KMS-11 (cell line): ENCODE results near the gene FRMD1.

Source experiments
- H2AFZ ChIP-seq: fragments of 200-600 bp; sonication (generic); 2 replicates; pipeline ENCODE4 v1.6.1; 2016; ENCODE audit warnings: antibody characterized with exemption, mixed run types, low read depth
- H3K27ac ChIP-seq: fragments of 200-600 bp; sonication (generic); 2 replicates; pipeline ENCODE4 v1.6.1; 2016; ENCODE audit warnings: mild to moderate bottlenecking, mixed run types
- H3K27me3 ChIP-seq: fragments of 200-600 bp; sonication (generic); 2 replicates; pipeline ENCODE4 v1.6.1; 2017; ENCODE audit warnings: mild to moderate bottlenecking, low read depth, mixed run types, moderate library complexity; ENCODE audit not compliant: insufficient read depth
- H3K36me3 ChIP-seq: fragments of 200-600 bp; sonication (generic); 2 replicates; pipeline ENCODE4 v1.6.1; 2017; ENCODE audit warnings: mild to moderate bottlenecking, mixed run types; ENCODE audit not compliant: insufficient read depth
- H3K4me1 ChIP-seq: fragments of 200-600 bp; sonication (generic); 2 replicates; pipeline ENCODE4 v1.6.1; 2016; ENCODE audit warnings: mild to moderate bottlenecking, low read depth, mixed run types; ENCODE audit not compliant: poor library complexity, severe bottlenecking
- H3K4me2 ChIP-seq: fragments of 200-600 bp; sonication (generic); 2 replicates; pipeline ENCODE4 v1.7.0; 2016; ENCODE audit warnings: mild to moderate bottlenecking, mixed run types
- H3K4me3 ChIP-seq: fragments of 200-600 bp; sonication (generic); IDR thresholded peaks from 2 replicates; pipeline ENCODE4 v1.6.1; 2017; ENCODE audit warnings: low read depth, low read length, mixed read lengths; ENCODE audit not compliant: insufficient read depth
- H3K79me2 ChIP-seq: fragments of 200-600 bp; sonication (generic); 2 replicates; pipeline ENCODE4 v1.6.1; 2016; ENCODE audit warnings: low read depth, mixed run types; ENCODE audit not compliant: insufficient read depth
- H3K9ac ChIP-seq: fragments of 200-600 bp; sonication (generic); 2 replicates; pipeline ENCODE4 v1.6.1; 2016; ENCODE audit warnings: mild to moderate bottlenecking, mixed run types
- H4K20me1 ChIP-seq: fragments of 200-600 bp; sonication (generic); 2 replicates; pipeline ENCODE4 v1.6.1; 2016; ENCODE audit warnings: mild to moderate bottlenecking, mixed run types; ENCODE audit not compliant: insufficient read depth
- TF ChIP-seq, protein P1 (sequence below): fragments of 200-600 bp; sonication (generic); conservative IDR thresholded peaks from 2 replicates; pipeline ENCODE4 v1.6.1; 2017; ENCODE audit warnings: low read depth, mild to moderate bottlenecking, antibody characterized with exemption, low read length, moderate library complexity, mixed read lengths

Gene FRMD1

DNA sequence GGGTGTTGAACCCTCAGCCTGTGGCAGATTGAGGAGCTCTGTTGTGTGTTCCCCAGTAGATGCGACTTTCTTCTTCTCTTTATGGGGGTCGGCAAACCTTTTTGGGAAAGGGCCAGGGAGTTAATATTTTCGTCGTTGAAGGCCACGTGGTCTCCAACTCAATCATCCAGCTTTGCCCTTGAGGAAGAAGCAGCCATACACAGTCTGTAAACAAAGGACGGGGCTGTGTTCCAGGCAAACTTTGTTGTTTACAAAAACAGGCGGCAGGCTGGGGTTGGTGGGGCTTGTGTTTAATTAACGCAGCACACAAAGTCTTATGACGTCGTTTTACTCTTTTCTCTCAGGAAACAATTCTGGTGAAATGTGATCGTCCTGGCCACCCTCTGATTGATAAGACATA, 61.4 kb downstream of the FRMD1 start:
- peaks cover 5% of the 10 kb centered on the region for H3K4me1 ChIP-seq
- H3K9ac ChIP-seq = no peak overlapping the region
- H3K79me2 ChIP-seq = no peaks in the 10 kb centered on the region
- no peak overlapping the region for H3K4me2 ChIP-seq
- H4K20me1 ChIP-seq = no peaks in the 10 kb centered on the region
- H3K36me3 ChIP-seq = no peaks in the 10 kb centered on the region
- TF ChIP-seq, protein P1, sequence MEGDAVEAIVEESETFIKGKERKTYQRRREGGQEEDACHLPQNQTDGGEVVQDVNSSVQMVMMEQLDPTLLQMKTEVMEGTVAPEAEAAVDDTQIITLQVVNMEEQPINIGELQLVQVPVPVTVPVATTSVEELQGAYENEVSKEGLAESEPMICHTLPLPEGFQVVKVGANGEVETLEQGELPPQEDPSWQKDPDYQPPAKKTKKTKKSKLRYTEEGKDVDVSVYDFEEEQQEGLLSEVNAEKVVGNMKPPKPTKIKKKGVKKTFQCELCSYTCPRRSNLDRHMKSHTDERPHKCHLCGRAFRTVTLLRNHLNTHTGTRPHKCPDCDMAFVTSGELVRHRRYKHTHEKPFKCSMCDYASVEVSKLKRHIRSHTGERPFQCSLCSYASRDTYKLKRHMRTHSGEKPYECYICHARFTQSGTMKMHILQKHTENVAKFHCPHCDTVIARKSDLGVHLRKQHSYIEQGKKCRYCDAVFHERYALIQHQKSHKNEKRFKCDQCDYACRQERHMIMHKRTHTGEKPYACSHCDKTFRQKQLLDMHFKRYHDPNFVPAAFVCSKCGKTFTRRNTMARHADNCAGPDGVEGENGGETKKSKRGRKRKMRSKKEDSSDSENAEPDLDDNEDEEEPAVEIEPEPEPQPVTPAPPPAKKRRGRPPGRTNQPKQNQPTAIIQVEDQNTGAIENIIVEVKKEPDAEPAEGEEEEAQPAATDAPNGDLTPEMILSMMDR = no peak
- H3K27ac ChIP-seq = no peak overlapping the region
- no peaks in the 10 kb centered on the region for H3K27me3 ChIP-seq
- H2AFZ ChIP-seq = no peak overlapping the region
- H3K4me3 ChIP-seq = no peak overlapping the region

DNA sequence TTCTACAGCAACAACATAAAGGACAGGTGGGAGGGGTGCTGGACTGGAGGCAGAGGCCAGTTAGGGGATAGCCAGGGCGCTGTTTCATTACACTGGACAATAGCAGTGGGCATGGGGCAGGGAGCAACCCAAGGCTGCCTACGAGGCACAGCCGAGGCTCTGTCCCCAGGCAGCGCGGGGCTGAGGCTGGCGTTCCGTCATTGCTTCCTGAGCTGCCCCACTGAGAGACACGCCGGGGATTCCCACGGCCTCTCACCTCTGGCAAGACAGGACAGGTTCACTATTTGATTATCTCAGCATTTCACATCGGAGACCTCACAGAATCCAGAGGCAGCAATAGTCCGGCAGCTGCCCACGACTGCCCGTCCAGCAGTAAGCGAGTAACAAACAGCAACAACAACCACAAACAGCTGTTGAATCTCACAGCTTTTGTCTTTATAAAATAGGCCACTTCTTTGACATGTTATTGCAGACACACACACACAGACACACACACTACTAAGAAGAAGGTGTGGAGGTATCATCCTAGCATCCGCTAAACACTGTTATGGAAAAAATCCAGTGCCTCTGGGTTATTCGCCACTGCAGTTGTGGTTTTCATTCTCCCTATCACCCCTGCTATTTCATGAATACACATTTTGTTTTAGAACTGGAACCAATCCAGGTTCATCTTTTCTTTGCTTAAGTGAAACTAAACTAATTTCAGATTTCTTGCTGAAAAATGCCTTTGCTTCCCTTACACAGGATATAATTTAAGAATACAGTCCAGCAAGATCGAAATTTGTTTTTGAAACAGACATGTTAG, 62.1 kb downstream of the FRMD1 start:
- Histone ChIP-seq H3K79me2 (no peaks in the 10 kb centered on the region), H3K4me1 (no peaks in the 10 kb centered on the region), H3K36me3 (no peaks in the 10 kb centered on the region), H4K20me1 (no peaks in the 10 kb centered on the region), H2AFZ (no peak overlapping the region), H3K27ac (no peak overlapping the region), H3K27me3 (no peaks in the 10 kb centered on the region), H3K9ac (no peak overlapping the region), H3K4me2 (no peak overlapping the region), H3K4me3 (no peak overlapping the region)
- TF ChIP-seq, protein P1 = no peak

DNA sequence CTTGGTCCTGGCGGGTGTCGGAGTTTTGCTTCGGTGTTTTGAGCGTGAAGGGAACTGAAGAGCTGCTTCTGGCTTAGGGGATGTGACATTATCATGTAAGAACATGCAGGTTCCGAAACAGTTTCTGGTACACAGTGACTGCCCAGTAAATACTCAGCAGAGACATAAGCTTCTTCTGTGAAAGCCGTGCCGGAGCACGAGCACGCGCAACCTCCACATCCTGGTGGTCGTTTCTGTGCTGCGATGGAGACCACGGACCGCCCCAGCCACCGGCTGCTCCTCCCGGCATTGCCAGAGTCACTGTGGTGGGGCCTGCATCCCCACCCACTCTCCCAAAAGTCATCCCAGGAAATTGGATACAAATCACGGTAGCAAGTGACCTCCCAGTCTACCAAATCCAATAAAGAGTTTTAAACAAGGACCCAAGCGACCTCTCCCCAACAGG, 62.8 kb downstream of the FRMD1 start:
- TF ChIP-seq, protein P1 = no peak
- Histone ChIP-seq H3K79me2 (no peaks in the 10 kb centered on the region), H3K9ac (no peak overlapping the region), H3K36me3 (no peaks in the 10 kb centered on the region), H3K4me2 (no peak overlapping the region), H4K20me1 (no peaks in the 10 kb centered on the region), H3K4me1 (no peaks in the 10 kb centered on the region), H3K27me3 (no peaks in the 10 kb centered on the region), H3K27ac (no peak overlapping the region), H3K4me3 (no peak overlapping the region), H2AFZ (no peak overlapping the region)

DNA sequence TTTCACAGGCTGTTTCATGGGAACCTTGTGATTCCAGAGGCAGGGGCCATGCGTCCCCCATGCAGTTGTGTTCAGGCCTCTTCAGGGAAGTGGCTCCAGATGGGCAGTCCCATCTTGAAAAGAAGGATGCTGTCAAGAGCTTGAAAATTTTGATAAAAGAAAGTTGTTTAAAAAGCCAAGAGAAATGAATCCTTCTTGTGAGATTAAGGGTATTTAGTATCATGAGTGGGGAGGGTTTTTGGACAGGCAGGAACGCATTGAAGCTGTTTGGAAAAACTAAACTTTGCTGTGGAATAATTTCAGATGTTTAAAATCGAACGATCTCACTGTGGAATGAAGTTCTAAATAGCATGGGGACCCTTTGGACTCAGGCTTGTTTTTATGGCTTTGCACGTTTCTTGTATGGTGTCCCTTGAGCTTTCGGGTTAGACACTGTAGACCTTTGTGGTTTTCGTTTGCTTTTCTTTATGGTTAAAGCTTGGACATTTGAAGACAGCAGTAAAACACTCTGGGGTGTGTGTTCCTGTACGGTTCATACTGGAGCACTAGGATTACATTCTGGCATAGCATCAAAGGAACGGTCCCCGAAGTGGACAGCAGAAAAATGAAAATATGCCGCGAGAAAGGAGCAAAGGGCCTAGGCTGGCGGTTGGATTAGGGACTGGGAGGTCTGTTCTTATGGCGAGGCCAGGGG, 63.4 kb downstream of the FRMD1 start:
- Histone ChIP-seq H3K27ac (no peak overlapping the region), H4K20me1 (no peaks in the 10 kb centered on the region), H3K27me3 (no peaks in the 10 kb centered on the region), H3K4me2 (no peak overlapping the region), H3K9ac (no peak overlapping the region), H3K36me3 (no peaks in the 10 kb centered on the region), H3K4me3 (no peak overlapping the region), H3K4me1 (no peaks in the 10 kb centered on the region), H2AFZ (no peak overlapping the region), H3K79me2 (no peaks in the 10 kb centered on the region)
- TF ChIP-seq, protein P1 = no peak
